ENCODE data around the gene KAZN.

DNA sequence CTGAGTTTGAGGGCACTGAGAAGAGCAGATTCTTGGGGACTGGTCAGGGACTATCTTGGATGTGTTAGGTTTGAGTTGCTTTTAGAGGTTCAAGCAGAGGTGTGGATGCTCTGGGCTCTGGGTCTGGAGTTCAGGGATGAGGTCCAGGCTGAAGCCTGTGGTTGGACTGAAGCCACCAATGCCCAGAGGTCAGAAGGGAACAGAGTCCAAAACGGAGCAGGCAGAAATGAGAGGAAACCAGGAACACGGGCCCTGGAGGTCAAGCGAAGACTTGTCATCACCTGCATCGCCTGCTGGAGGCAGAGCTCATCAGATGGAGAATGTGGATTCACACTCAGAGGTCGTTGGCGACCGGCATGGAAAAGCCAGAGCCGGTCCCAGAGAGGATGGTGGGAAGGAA, 425.5 kb downstream of the KAZN start:
- TF ChIP-seq, protein P1, sequence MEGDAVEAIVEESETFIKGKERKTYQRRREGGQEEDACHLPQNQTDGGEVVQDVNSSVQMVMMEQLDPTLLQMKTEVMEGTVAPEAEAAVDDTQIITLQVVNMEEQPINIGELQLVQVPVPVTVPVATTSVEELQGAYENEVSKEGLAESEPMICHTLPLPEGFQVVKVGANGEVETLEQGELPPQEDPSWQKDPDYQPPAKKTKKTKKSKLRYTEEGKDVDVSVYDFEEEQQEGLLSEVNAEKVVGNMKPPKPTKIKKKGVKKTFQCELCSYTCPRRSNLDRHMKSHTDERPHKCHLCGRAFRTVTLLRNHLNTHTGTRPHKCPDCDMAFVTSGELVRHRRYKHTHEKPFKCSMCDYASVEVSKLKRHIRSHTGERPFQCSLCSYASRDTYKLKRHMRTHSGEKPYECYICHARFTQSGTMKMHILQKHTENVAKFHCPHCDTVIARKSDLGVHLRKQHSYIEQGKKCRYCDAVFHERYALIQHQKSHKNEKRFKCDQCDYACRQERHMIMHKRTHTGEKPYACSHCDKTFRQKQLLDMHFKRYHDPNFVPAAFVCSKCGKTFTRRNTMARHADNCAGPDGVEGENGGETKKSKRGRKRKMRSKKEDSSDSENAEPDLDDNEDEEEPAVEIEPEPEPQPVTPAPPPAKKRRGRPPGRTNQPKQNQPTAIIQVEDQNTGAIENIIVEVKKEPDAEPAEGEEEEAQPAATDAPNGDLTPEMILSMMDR (IDR thresholded peaks at IDR 0.05): no peak
- TF ChIP-seq POLR2A (IDR thresholded peaks at IDR 0.05): no peak
